Inflammatory macrophage treated with lipopolysaccharide for 1 hour (primary cell): Measurements from ENCODE around the gene ATAD3A.
"Not testable (repeated sequence)": the region's sequence is repeated elsewhere in the genome, so short reads cannot be mapped to it uniquely, and the experiment has no call there.

Source experiments
- DNase-seq, 2 donors: peaks; one replicate each; pipeline ENCODE4 v3.0.0-alpha.2; 2020 to 2022

Gene ATAD3A

DNA sequence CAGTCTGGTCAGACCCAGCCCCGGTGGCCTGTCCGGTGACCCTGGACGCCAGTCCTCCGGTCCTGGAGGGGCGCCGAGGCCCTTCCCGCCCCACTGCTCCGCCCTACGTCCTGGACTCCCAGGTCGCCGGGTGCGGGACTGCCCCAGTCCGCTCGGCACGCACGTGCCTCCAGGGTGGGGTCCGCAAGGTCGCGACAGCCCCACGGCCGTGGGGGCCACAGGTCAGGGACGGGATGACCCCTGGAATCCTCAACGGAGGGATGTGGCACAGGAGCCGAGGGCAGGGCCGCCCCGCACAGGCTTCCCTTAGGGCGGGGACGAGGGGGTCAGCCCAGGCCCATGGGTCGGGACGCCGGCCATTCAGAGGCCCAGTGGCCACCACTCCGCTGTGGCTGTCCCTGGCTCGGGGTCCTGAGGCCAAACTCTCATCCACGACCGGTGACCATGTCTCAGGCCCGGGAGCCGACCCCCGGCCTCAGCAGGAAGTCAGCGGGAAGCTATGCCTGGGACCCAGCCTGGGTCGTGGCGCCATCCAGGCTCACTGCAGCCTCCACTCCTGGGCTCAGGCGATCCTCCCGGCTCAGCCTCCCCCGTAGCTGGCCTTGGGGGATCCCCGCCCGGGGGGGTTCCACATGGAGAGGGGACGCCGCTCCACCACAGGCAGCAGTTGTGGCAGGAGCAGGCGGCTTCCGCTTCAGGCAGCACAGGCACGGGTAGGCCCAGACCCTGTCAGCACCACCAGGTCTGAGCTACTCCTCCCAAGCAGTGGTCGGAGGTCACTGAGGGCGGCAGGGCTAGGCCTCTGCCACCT, 29.1 kb downstream of the ATAD3A start:
- DNase-seq, result no peak

DNA sequence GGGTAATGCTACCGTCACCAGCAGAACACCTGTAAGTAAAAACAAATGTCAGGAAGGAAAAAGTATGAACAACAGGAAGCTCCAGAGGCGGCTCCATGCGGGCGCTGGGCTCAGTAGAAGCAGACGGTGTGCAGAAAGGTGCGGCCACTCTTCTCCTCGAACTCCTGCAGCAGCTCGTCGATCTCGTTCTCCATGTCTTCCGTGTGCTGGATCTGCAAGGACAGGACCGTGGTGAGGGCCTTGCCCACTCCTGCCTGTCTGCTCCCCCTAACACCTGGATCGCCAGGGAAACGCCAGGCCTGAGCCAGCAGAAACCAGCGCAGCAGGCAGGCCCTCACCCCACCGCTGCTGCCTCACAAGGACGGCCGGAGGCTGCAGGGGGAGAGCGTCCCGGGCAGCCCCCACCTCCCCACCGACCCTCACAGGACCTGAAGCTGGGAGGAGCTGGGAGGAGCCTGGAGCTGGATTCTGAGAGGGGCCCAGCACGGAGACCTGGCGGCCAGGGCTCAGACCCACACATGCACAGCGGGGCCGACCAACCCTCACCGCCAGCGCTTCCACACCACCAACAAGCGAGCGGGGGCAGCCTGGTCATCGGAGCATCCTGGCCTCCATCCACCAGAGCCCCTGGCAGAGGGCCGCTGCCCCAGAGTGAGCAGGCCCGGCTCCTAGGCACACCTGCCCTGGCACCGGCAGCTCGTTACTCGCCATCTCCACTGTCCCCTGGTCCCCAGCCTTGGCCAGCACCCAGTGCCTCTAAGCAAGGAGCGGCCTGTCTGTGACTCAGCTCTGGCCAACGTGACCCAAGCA, 30.2 kb downstream of the ATAD3A start:
- no peak for DNase-seq

DNA sequence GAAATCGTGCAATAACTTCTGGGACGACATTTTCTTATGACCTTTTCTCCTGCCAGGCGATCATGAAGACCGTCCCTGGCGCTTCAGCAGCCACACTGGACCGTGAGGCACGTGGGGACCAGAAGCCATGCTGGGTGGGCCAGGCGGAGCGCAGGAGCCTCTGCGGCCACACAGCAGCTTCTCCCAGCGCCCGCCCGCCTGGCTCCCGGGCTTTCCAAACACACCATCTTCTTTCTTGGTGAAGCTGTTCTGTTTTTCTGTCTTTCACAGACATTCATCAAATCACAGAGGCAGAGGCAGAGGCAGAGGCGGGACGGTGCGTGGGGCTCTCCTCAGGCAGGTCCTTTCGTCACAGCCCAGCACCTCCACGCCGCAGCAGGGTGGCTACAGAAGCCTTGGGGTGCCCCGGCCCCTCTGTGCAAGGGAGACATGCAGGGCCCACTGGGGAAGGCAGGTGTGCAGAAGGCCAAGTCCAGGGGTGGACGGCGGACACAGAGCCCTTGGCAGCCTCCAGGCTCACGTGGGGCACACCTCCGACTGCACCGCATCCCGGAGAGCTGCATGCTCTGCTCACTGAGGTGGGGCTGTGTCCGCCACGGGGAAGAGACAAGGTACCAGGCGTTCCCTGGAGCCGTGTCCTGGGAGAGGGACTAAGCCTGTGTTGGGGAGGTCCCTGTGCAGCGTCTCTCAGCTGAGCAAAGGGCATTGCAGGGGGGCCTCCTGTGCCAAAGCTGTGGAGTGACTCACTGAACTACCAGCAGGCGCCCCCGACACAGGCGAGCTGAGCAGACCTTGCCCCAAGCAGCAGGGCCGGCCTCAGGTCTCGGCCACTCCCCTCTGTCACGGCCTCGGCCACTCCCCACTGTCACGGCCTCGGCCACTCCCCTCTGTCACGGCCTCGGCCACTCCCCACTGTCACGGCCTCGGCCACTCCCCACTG, 31.1 kb downstream of the ATAD3A start:
- no peak for DNase-seq

DNA sequence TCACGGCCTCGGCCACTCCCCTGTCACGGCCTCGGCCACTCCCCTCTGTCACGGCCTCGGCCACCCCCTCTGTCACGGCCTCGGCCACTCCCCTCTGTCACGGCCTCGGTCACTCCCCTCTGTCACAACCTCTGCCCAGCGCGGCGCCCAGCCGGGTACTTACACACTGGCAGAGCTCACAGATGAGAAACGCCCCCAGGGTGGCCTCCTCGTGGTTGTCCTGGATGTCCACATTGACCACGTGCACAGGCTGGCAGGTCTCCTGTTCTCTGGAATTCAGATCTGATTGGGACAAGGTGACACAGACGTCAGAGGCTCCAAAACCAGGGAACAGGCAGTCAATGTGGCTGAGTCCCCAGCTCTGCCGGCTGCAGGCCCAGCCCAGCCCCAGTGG, 31.7 kb downstream of the ATAD3A start:
- no peak for DNase-seq

DNA sequence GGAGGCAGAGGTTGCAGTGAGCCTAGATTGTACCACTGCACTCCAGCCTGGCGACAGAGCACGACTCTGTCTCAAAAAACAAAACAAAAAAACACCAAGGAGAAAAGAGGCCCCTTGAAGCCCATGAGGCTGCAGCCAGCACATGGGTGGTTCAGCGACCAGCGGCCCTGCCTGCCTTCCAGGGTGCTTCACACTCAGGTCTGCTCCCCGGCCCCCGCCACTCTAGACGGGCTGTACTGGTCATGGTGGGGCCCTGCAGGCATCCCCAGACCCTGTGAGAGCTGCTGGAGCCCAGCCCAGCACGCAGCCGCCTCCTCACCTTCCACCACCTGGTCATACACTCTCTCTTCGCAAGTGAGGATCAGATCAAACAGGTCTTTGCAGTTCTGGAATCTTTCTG, 32.6 kb downstream of the ATAD3A start:
- DNase-seq, result no peak

DNA sequence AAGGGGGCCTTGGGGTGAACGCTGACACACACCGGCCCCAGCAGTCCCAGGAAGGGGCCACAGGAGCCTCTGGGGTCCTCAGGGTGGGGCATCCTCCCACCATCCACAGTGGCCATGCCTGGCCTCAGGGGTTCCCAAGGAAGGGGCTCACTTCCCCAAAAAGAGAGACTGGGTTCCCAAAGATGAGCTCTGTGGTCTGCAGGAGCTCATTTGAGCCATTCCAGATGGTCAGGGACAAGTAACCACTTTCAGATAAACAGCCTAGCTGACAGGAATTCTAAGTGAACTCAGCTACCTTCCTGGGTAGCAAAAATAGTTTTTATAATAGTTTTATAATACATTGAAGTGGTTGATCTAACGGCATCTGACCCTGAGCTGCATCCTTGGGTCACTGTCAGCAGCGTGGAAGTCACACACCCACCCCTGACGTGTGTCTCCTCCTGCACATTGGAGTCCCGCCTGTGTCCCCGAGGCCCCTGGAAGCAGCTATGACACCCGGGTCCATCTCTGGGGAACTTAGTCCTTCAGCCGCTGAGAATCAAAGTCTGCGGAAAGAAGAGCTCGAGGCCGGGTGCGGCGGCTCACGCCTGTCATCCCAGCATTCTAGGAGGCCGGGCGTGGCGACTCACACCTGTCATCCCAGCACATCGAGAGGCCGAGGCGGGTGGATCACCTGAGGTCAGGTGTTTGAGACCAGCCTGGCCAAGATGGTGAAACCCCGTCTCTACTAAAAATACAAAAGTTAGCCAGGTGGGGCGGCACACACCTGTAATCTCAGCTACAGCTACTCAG, 34.2 kb downstream of the ATAD3A start:
- no peak for DNase-seq

DNA sequence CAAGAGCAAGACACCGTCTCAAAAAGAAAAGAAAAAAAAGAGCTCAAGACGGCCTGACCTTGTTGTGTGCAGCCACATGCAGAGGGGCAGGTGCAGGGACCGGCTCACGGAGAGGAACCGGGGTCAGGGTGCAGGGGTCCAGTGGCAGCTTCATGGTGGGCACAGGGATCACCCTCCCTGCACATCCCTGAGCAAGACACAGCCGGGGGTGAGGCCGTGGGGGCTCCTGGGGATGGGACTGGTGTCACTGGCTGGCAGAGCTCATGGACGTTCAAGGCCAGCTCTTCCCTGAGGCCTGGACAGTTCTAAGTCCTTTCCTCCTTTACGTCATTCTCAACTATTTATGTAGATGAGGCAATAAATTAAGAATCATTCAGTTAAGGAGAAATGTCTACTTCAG, 35.0 kb downstream of the ATAD3A start:
- no peak for DNase-seq

DNA sequence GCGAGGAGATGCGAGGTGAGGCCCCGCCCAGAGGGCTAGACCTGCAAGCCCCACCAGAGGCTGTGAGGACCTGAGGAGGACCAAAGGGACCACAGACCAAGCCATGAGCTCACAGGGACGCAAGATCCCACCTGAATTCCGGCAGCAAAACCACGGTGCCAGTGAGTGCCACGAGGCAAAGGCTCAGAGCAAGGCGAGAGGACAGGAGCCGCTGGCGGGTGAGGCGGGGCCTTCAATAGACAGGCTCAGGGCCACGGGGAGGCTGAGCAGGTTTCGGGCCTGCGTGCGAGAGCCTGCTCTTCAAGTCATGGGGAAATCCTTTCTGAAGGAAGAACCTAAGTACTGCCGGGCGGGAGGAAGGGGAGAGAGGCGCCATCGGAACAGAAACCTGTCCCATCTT, 35.5 kb downstream of the ATAD3A start:
- no peak for DNase-seq

DNA sequence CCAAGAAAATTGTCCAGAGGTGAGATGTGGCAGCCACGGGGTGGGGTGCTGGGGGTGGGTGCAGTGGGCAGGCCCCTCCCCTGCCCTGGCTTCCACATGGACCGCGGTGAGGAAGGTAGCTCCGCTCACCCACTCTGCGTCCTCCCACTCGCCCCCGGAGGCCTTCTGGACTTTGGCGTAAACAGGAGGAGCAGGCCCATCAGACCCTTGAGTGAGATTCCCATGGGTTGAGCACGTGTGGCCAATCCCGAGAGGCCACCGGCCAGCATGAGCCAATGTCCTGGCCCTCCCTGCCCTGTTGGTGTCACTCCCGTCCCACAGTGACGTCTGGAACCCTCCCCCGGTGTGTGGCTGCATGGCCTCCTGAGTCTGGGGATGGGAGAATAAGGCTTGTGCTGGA, 36.6 kb downstream of the ATAD3A start:
- no peak for DNase-seq

DNA sequence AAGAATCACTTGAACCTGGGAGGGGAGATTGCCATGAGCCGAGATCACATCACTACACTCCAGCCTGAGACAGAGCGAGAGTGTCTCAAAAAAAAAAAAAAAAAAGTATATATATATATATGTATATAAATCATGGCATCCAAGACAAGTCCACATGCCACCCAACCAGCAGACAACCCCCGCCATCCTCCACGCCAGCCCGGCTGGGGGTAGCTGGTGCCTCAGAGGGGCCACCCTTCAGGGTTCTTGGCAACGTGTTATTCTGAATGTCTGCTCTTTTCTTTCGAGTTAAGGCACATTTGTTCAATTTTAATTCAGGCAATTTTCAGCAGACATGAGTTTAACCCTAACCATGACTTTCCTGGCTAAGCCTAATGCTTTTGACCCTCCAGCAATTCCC, 38.1 kb downstream of the ATAD3A start:
- DNase-seq, result no peak

DNA sequence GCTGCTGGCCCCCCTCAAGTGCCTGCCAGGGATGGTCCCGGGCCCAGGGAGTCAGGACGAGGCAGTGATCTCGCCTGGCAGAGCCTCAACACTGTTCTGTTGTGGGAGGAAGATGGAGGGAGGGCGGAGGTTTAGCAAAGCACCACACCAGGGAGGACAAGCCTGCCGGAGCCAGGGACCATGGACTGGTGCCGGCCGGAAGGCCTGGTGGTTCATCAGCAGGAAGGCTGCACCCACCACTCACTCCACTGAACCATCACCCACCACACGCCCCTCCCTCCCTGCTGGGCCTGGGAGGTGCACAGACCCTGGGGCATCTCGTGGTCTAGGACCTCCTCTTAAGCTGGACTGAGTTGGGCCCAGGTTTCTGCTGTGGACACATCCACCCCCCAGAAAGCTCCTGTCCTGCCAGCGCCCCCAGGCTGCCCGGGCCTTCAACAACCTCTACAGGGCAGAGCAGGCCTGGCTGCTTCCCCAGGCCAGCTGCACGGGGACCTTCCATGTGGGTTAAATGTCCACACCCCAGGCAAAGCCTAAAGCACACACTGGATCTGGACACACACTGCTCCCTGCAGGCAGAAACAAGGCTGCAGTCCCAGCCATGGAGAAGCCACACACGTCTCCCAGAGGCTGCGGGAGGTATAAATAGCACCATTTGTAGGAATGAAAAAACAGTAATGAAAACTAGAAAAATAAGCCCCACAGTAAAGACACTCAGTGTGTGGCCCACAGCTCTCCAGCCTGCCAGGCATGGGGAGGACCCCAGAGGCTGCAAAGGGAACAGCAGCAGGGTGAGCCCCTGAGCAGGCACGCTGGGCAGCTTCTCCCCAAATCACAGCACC, 38.9 kb downstream of the ATAD3A start:
- no peak for DNase-seq

DNA sequence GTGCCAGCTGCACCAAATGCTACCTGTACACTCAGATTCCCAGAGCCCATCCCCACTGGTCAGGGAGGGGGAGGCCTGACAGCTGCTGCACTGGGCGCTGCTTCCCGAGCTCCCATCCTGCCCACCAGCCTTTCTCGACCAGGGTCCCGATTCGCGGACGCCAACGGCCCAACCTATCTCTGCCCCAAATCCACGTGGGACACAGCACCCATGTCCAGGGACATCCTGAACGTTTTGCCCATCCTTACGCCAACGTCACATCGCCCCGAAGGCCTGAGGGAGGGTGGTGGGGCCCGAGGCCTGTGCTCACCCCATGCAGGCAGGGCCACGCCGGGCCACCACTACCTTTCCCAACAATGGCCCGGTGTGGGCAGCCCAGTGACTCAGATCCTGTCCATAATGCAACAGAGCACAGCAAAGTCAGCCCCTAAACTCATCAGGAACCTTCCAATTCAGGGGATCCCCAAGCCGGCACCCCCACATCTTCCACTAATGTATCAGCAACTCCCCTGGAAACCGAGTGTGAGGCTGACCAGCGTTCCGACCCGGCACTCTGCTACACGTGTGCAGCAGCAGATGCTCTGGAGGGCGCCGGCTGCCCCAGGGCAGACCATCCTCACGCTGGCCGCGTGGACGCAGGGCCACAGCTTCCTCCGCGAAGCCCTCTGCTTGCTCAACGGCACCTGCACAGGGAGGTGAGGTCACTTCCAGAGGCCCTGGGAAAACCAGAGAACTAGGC, 39.7 kb downstream of the ATAD3A start:
- peak in 1 of 2 donors; percentile 6 for DNase-seq

DNA sequence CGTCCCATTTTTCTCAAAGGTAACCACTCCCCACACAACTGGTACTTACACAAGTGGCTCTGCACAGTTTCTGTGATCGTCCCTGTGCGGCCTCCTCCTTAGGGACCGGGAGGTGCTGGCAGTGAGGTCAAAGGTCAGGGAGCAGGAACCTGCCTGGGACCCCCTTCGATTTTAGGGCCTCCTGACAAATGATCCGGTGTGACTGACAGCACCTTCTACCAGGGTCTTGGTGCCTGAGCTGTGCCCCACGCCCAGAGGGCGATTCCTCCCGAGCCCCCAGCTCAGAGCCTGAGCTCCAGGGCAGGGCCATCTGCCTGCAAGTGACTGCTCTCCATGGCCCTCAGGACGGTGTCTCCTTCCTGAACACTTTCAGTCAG, 40.3 kb downstream of the ATAD3A start:
- no peak for DNase-seq

DNA sequence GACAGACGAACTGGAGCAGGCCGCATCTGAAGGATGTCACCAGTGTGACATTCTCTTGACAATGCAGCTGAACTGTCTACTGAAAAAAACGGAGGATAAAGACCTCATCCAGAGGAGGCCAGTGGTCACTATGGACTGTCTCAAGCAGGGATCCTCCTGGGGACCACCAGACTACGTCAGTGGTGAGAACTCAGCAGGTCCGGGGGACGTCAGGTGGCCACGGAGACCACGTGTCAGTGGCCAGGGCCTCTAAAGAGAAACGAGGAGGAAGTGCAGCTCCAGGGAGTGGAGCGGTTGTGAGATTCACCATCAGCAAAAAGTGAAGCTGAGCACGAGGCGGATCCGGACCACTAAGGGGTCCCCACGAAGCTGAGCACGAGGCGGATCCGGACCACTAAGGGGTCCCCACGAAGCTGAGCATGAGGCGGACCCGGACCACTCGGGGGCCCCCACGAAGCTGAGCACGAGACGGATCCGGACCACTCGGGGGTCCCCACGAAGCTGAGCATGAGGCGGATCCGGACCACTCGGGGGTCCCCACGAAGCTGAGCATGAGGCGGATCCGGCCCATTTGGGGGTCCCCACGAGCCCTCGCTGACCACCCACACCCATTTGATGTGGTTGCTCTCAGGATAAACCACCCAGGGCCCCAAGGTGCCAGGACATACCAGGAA, 42.0 kb downstream of the ATAD3A start:
- no peak for DNase-seq

DNA sequence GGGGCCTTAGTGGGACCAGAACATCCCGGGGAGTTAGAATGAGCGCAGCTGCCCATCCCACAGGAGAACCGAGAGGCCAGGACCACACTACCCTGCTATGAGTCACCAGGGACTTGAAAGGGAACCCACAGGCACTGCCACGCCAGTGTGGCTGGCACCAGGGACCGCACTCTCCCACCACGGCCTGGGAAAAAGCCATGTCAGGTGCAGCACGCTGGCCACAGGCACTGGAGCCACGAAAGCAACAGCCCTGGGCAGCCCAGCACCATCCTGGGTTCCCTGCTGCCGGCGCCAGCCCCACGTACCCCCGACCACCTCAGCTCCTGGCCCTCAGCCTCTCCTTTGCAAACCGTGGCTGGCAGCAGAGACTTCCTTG, 42.6 kb downstream of the ATAD3A start:
- no peak for DNase-seq

DNA sequence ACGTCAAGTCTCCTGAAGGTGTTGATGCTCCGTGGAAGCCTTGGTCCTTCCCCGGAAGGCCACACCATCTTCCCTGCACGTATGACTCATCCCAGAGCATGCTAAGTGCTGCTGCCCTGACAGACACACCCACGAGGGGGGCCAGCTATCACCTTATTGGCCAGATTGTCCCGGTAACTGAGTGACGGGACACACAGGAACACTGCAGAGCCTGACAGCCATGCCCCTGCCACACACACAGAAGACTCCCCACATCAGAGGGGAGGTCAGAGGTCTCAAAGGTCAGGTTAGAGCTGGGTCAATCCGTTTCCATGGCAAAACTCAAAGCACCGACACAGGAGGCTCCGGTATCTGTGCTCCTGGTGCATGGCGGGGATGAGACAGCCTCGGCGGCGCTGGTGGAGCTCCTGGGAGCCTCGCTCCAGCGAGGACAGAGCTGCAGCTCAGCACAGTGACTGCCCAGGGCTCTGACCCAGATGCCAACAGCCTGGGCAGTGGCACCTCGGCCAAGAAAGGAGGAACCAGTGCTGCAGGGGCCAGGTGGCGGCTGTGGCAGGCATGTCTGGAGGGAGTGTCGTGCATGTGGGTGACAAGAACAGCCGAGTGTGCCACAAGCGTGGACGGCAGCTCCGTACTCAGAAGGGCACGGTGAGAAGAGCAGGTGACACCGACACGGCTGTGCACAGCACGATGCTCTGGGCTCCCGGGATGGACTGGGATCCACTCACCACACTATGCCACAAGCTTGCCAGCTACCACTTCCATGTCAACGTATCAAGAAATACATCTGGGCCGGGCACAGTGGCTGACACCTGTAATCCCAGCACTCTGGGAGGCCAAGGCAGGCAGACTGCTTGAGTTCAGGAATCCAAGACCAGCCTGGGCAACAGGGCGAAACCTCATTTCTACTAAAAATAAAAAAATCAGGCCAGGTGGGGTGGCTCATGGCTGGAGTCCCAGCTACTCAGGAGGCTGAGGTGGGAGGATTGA, 43.3 kb downstream of the ATAD3A start:
- no peak for DNase-seq

DNA sequence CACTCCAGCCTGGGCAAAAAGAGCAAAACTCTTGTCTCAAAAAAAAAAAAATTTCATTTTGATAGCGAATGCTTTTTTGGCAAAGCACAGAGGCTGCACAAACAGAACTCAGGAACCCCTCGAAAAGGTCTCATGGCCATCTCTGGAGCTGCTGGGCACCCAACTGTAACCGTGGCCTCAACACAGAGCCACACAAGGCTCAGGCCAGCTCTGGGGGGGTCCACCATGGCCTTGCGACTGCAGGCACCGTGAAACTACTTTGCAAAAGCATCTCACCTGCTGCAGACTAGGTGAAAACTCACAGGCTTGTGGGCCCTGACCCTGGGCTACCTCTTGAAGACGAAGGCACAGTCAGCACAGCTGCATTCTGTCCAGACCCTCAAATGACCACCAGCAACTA, 44.5 kb downstream of the ATAD3A start:
- DNase-seq, result no peak

DNA sequence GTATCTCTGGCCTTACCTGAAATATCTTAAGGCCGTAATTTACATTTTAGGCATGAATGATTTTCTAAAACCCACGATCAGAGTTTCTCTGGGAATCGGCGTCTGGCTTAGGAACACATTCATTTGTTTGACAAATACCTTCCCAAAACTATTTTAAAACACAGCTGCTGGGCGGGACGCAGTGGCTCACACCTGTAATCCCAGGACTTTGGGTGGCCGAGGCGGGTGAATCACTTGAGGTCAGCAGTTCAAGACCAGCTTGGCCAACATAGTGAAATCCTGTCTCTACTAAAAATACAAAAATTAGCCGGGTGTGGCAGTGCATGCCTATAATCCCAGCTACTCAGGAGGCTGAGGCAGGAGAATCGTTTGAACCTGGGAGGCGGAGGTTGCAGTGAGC, 45.0 kb downstream of the ATAD3A start:
- not testable (repeated sequence) for DNase-seq

DNA sequence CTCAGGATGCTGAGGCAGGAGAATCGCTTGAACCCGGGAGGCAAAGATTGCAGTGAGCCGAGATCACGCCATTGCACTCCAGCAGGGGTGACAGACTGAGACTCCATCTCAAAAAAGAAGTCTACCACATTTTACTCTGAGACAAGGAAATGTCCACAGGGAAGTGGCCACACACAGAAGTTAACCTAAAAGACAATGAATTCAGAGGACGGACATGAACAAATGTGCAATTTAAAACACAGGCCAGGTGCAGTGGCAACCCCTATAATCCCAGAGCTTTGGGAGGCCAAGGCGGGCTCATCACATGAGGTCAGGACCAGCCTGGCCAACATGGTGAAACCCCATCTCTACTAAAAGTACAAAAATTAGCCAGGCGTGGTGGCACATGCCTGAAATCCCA, 45.7 kb downstream of the ATAD3A start:
- not testable (repeated sequence) for DNase-seq
